Gastroesophageal sphincter (tissue), 4 donors: ENCODE data around the gene PPIF. TPM values are rescaled to one million over a fixed set of nuclear protein-coding genes. Genes with fewer than 3 reads are reported as not detected.

ENCODE experiments used
- ATAC-seq: fragments of 150-250 bp; one replicate; pipeline ENCODE4 v1.9.1; 2016; ENCODE audit warnings: mild to moderate bottlenecking, moderate library complexity
- H3K27ac ChIP-seq, 4 donors: fragments of 200-600 bp; sonication (generic) in 3 of 4; 1 replicate in 3 of 4; 2 replicates in 1 of 4; pipeline ENCODE4 v1.5.1; 2016 to 2019
- H3K27me3 ChIP-seq: fragments of 200-600 bp; sonication (generic); one replicate; pipeline ENCODE4 v1.5.1; 2019
- H3K36me3 ChIP-seq, 2 donors: fragments of 200-600 bp; sonication (generic); one replicate each; pipeline ENCODE4 v1.5.1; 2019; ENCODE audit warnings: control low read depth in 1 of 2
- H3K4me1 ChIP-seq, 3 donors: fragments of 200-600 bp; sonication (generic); 1 replicate in 2 of 3; 2 replicates in 1 of 3; pipeline ENCODE4 v1.5.1; 2016 to 2019; ENCODE audit warnings: control low read depth in 2 of 3
- H3K4me3 ChIP-seq, 2 donors: fragments of 200-600 bp; sonication (generic); one replicate each; pipeline ENCODE4 v1.5.1; 2019; ENCODE audit warnings: mild to moderate bottlenecking in 1 of 2, moderate library complexity in 1 of 2
- H3K9me3 ChIP-seq, 3 donors: fragments of 200-600 bp; sonication (generic); one replicate each; pipeline ENCODE4 v1.5.1; 2017 to 2019; ENCODE audit warnings: control low read depth in 2 of 3
- CTCF ChIP-seq, 4 experiments: fragments of 200-600 bp in 2 of 4; fragments of 450-650 bp in 2 of 4; sonication (generic) in 1 of 4; IDR thresholded peaks; one replicate each; pipeline ENCODE4 v1.5.1; 2017 to 2019; ENCODE audit warnings: antibody characterized with exemption in 4 of 4, mild to moderate bottlenecking in 2 of 4, moderate library complexity in 2 of 4
- EP300 ChIP-seq: sonication (generic); formaldehyde crosslinking; IDR thresholded peaks from one replicate; pipeline ENCODE4 v1.6.1; 2017; ENCODE audit warnings: antibody characterized with exemption, mild to moderate bottlenecking
- POLR2A ChIP-seq, 2 donors: fragments of 450-650 bp; IDR thresholded peaks; one replicate each; pipeline ENCODE4 v1.6.1; 2017; ENCODE audit warnings: antibody characterized with exemption in 2 of 2, mild to moderate bottlenecking in 2 of 2, moderate library complexity in 1 of 2
- POLR2AphosphoS5 ChIP-seq: sonication (generic); formaldehyde crosslinking; IDR thresholded peaks from one replicate; pipeline ENCODE4 v1.6.1; 2017; ENCODE audit warnings: antibody characterized with exemption
- WGBS, 2 donors: methylation state at CpG; one replicate each; pipeline ENCODE4 v1.1.5; 2018; ENCODE audit warnings: low coverage in 1 of 2; 5-methylcytosine and 5-hydroxymethylcytosine counted together
- total RNA-seq, 4 donors: library from RNA; depleted of rRNA; stranded (reverse); fragments of >200 nt; gene quantifications; one replicate each; pipeline ENCODE4 v1.1.0, GENCODE V29; 2016

PPIF gene
- total RNA-seq, 4 donors from 2014 or later: 16.5 to 38.0 (median 22.8) TPM

GRCh38 chr10:79313320-79313719, 33.9 kb upstream of the PPIF start:
- H3K9me3 ChIP-seq: no peaks in the 10 kb centered on the region
- H3K27me3 ChIP-seq: no peaks in the 10 kb centered on the region
- H3K4me3 ChIP-seq: no peak overlapping the region
- H3K36me3 ChIP-seq: peaks cover 0 to 74% of the 10 kb centered on the region in 2 donors
- no peak overlapping the region for H3K27ac ChIP-seq
- TF ChIP-seq EP300: no peak
- TF ChIP-seq POLR2AphosphoS5: no peak
- no peak for TF ChIP-seq CTCF (IDR thresholded peaks at IDR 0.05)
- no peak for TF ChIP-seq POLR2A (IDR thresholded peaks at IDR 0.05)
- peaks cover 0 to 21% (median 10%) of the 10 kb centered on the region in 3 donors for H3K4me1 ChIP-seq
- ATAC-seq: no peak
- 74 to 77% methylated on average over 3 to 4 of the region's 8 CpGs for WGBS, 2 donors

GRCh38 chr10:79313911-79314439, 33.3 kb upstream of the PPIF start:
- TF ChIP-seq CTCF (IDR thresholded peaks at IDR 0.05) (no peak), POLR2AphosphoS5 (no peak), EP300 (no peak), POLR2A (IDR thresholded peaks at IDR 0.05) (no peak)
- 77 to 80% methylated on average over 5 to 6 of the region's 11 CpGs for whole genome bisulfite sequencing, 2 donors
- peaks cover 0 to 68% of the 10 kb centered on the region in 2 donors for H3K36me3 ChIP-seq
- H3K9me3 ChIP-seq: no peaks in the 10 kb centered on the region
- no peak for ATAC-seq
- H3K27me3 ChIP-seq: no peaks in the 10 kb centered on the region
- H3K4me3 ChIP-seq: no peak overlapping the region
- H3K4me1 ChIP-seq: peaks cover 0 to 21% (median 10%) of the 10 kb centered on the region in 3 donors
- H3K27ac ChIP-seq: no peak overlapping the region

- H3K4me3 ChIP-seq: no peak overlapping the region
- 83 to 88% methylated on average over 1 to 8 of the region's 25 CpGs for WGBS, 2 donors
- H3K9me3 ChIP-seq: no peaks in the 10 kb centered on the region
- peaks cover 0 to 58% of the 10 kb centered on the region in 2 donors for H3K36me3 ChIP-seq
- TF ChIP-seq CTCF (IDR thresholded peaks at IDR 0.05): no peak
- TF ChIP-seq EP300: no peak
- TF ChIP-seq POLR2AphosphoS5: no peak
- TF ChIP-seq POLR2A (IDR thresholded peaks at IDR 0.05): no peak
- peaks cover 0 to 21% (median 10%) of the 10 kb centered on the region in 3 donors for H3K4me1 ChIP-seq
- no peak for ATAC-seq
- no peaks in the 10 kb centered on the region for H3K27me3 ChIP-seq
- H3K27ac ChIP-seq: no peak overlapping the region
These were observed 32.3 kb upstream of the PPIF start for GRCh38 chr10:79314761-79315601.

GRCh38 chr10:79315602-79315920, 31.7 kb upstream of the PPIF start:
- no peak overlapping the region for H3K27ac ChIP-seq
- H3K9me3 ChIP-seq: no peaks in the 10 kb centered on the region
- ATAC-seq: no peak
- TF ChIP-seq CTCF (IDR thresholded peaks at IDR 0.05) (no peak), EP300 (no peak), POLR2AphosphoS5 (no peak), POLR2A (IDR thresholded peaks at IDR 0.05) (no peak)
- no peak overlapping the region for H3K4me3 ChIP-seq
- peaks cover 0 to 52% of the 10 kb centered on the region in 2 donors for H3K36me3 ChIP-seq
- H3K4me1 ChIP-seq: peaks cover 0 to 18% (median 10%) of the 10 kb centered on the region in 3 donors
- WGBS, 2 donors: 63 to 71% methylated on average over 2 to 5 of the region's 11 CpGs
- no peaks in the 10 kb centered on the region for H3K27me3 ChIP-seq
